K562 (cell line): ENCODE measurements around the gene ABCC11.

ENCODE experiments used
- GABPB1 ChIP-seq: sonication (generic); formaldehyde crosslinking; IDR thresholded peaks from 2 replicates; pipeline ENCODE4 v1.8.0; 2022; ENCODE audit warnings: mild to moderate bottlenecking, missing genetic modification reagents
- ZSCAN29 ChIP-seq: fragments of 450-650 bp; IDR thresholded peaks from 2 replicates; pipeline ENCODE4 v1.6.1; 2017
- TF ChIP-seq, protein P1 (sequence below), 3 experiments: IDR thresholded peaks in 2 of 3; conservative IDR thresholded peaks in 1 of 3; 2 replicates each; pipeline ENCODE4 v1.5.1; 2011 to 2012; ENCODE audit warnings: low read length in 3 of 3, mild to moderate bottlenecking in 3 of 3, control low read depth in 2 of 3, improper control_type of control experiment in 1 of 3, inconsistent platforms in 1 of 3, low read depth in 1 of 3, mixed read lengths in 1 of 3, moderate library complexity in 1 of 3; ENCODE audit not compliant: insufficient read depth in 2 of 3
- TF ChIP-seq, protein P2 (sequence below): sonication (generic); formaldehyde crosslinking; IDR thresholded peaks from 2 replicates; pipeline ENCODE4 v1.9.0; 2022; ENCODE audit warnings: mild to moderate bottlenecking, missing genetic modification reagents

- no peak for TF ChIP-seq ZSCAN29
- TF ChIP-seq, protein P1, sequence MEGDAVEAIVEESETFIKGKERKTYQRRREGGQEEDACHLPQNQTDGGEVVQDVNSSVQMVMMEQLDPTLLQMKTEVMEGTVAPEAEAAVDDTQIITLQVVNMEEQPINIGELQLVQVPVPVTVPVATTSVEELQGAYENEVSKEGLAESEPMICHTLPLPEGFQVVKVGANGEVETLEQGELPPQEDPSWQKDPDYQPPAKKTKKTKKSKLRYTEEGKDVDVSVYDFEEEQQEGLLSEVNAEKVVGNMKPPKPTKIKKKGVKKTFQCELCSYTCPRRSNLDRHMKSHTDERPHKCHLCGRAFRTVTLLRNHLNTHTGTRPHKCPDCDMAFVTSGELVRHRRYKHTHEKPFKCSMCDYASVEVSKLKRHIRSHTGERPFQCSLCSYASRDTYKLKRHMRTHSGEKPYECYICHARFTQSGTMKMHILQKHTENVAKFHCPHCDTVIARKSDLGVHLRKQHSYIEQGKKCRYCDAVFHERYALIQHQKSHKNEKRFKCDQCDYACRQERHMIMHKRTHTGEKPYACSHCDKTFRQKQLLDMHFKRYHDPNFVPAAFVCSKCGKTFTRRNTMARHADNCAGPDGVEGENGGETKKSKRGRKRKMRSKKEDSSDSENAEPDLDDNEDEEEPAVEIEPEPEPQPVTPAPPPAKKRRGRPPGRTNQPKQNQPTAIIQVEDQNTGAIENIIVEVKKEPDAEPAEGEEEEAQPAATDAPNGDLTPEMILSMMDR (IDR thresholded peaks at IDR 0.05 in 2 of 3, conservative IDR thresholded peaks at IDR 0.05 in 1 of 3; ENCODE audit: insufficient read depth in 2 of 3, low read depth in 1 of 3, low read length in 3 of 3) = no peak
- TF ChIP-seq, protein P2, sequence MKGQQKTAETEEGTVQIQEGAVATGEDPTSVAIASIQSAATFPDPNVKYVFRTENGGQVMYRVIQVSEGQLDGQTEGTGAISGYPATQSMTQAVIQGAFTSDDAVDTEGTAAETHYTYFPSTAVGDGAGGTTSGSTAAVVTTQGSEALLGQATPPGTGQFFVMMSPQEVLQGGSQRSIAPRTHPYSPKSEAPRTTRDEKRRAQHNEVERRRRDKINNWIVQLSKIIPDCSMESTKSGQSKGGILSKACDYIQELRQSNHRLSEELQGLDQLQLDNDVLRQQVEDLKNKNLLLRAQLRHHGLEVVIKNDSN (CRISPR knock-in tag) = no peak
- no peak for TF ChIP-seq GABPB1
Observed at GRCh38 chr16:48188449-48189102, 58.8 kb downstream of the ABCC11 start.
